GM19043 (cell line): ENCODE results near the gene SPTBN4.
A peak's percentile ranks its signal among the peaks of the same experiment; 100 is the strongest.
"Not testable (repeated sequence)": the region's sequence is repeated elsewhere in the genome, so short reads cannot be mapped to it uniquely, and the experiment has no call there.

Source experiments
- ATAC-seq: cut with Tn5 transposase; IDR thresholded peaks from one replicate; pipeline ENCODE4 v1.9.1; 2021; ENCODE audit warnings: low read depth; ENCODE audit not compliant: unreplicated experiment

SPTBN4 gene

GRCh38 chr19:40464059-40465024, 2.5 kb upstream of the SPTBN4 start:
- ATAC-seq, result no peak

GRCh38 chr19:40465025-40465556, 1.7 kb upstream of the SPTBN4 start:
- no peak for ATAC-seq

DNA sequence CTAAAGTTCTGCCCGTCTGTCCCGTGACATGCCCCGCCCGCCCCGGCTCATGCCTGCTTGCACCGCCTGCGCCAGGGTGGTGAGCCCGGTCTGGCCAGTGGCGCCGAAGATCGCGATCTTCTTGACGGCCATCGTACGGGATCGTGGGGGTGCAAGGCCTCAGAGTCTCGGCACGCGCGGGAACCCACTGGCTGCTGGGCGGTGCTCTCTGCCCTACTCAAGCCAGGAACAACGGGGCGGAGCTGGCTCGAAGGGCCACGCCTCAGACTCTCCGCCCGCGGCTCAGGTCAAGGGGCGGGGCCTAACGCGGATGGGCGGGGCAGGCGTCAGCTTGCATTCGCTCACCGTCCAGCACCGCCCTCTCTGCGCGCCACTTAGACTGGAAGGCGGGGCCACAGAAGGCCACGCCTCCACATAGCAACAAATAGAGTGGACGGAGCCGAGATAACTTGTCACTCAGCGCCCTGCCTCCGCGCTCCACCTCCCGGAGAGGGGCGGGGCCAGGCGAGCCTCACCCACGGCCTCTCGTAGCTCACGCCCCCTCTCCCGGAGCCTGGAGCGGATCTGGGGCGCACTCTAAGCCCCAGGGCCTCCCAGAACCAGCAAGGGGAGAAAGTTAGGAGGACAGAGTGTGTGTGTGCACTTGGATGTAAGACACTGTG, 1.1 kb upstream of the SPTBN4 start, which contains the start of gene BLVRB:
Gene BLVRB (minus strand): TSS at position 189 of the 662 bp plus-strand sequence. CDS start 57 bp downstream, at position 132.
- peak; percentile 88 for ATAC-seq

GRCh38 chr19:40466219-40466984, 399 bp upstream of the SPTBN4 start:
- ATAC-seq, result no peak

DNA sequence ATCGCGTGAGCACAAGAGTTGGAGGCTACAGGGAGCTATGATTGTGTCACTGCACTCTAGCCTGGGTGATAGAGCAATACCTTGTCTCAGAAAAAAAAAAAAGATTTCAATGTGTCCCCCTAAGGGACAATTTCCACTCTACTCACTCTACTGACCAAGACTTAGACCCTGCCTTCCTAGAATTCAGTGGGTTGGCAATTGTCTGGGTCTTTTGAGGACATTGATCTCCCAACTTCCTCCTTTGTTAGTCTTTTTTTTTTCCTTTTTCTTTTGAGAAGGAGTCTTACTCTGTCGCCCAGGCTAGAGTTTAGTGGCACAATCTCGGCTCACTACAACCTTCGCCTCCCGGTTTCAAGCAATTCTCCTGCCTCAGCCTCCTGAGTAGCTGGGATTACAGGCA, 2.2 kb downstream of the SPTBN4 start:
- no peak for ATAC-seq

- no peak for ATAC-seq
These were observed 4.3 kb downstream of the SPTBN4 start for GRCh38 chr19:40471111-40471510.

GRCh38 chr19:40472516-40472915, 5.7 kb downstream of the SPTBN4 start:
- no peak for ATAC-seq

GRCh38 chr19:40474737-40475136, 7.9 kb downstream of the SPTBN4 start:
- no peak for ATAC-seq

- ATAC-seq, result not testable (repeated sequence)
These were observed 9.3 kb downstream of the SPTBN4 start for GRCh38 chr19:40475878-40476644.

GRCh38 chr19:40486017-40486416, 19.2 kb downstream of the SPTBN4 start:
- ATAC-seq, result no peak

GRCh38 chr19:40489882-40490230, 23.1 kb downstream of the SPTBN4 start:
- no peak for ATAC-seq

GRCh38 chr19:40492274-40492673, 25.5 kb downstream of the SPTBN4 start:
- ATAC-seq, result no peak

GRCh38 chr19:40493778-40494177, 27.0 kb downstream of the SPTBN4 start:
- ATAC-seq, result no peak

DNA sequence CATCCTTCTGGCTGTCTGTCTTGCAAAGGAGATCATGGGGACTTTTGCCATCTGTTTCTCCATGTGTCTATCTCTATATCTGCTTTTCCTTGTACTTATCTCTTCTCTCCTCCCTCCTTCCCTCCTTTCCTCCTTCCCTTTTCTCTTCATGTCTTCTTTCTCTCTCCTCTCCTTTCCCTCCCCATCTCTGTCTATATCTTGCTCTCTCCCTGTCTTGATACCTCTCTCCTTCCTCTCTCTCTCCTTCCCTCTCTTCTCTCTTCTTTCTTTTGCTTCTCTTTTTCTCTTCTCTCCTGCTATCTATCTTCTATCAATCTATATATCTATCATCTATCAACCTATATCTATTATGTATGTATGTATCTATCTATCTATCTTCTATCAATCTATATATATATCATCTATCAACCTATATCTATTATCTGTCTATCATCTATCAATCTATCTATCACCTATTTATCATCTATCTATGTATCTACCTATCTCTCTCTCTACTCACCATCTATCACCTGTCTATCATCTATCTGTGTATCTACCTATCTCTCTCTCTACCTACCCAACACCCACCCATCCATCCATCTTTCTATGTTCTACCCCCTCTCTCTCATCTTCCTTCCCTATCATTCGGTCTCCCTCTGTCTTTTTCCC, 27.5 kb downstream of the SPTBN4 start:
- ATAC-seq, result no peak

DNA sequence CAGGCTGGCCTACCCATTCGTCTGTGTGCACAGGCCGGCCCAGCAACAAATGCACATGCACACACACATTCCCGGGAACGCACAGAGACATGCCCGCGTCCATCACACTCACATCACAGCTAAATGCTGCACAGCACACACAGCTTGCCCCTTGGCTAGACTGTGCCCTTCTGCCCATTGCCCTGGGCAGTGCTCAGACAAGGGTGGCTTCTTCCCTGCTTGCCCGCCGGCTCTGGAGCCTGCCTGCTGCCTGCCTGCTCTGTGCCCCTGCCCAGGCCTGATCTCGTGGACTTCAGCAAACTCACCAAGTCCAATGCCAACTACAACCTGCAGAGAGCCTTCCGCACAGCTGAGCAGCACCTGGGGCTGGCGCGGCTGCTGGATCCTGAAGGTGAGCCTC, 30.4 kb downstream of the SPTBN4 start:
- ATAC-seq, result no peak

- ATAC-seq, result no peak
These were observed 32.5 kb downstream of the SPTBN4 start for GRCh38 chr19:40499320-40499719.

DNA sequence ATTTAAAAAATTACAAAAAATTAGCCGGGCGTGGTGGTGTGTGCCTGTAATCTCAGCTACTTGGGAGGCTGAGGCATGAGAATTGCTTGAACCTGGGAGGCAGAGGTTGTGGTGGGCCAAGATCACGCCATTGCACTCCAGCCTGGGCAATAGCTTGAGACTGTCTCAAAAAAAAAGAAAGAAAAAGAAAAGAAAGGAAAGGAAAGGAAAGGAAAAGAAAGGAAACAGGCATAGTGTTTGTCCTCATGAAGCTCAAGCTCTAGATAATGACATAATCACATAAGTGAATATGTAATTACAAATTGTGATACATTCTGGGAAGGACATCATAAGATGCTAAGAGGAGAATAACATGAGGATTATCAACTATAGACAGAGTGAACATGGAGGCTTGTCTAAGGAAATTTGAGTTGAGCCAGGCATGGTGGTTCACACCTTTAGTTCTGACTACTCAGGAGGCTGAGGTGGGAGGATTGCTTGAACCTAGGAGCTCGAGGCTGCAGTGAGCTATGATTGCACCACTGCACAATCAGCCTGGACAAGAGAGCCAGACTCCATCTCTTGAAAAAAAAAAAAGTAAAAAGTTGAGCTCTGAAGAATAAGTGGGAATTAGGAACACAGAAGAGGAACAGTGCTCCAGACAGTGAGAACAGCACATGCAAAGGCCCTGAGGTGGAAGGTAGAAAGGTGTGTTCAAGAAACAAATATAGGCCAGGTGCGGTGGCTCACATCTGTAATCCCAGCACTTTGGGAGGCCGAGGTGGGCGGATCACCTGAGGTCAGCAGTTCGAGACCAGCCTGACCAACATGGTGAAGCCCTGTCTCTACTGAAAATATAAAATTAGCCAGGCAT, 34.1 kb downstream of the SPTBN4 start:
- ATAC-seq, result not testable (repeated sequence)

DNA sequence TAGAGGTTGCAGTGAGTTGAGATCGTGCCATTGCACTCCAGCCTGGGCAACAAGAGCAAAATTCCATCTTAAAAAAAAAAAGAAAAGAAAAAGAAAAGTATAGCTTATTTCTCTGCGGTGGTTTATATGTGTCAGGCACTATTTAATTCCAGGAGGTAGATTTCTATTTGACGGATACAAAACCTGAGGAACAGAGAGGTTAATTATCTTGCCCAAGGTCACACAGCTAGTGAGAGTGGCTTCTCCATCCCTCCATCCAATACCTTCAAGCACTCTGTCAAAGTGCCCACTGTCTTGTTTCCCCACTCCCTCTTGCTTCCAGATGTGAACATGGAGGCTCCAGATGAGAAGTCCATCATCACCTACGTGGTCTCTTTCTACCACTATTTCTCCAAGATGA, 34.8 kb downstream of the SPTBN4 start:
- ATAC-seq, result no peak

DNA sequence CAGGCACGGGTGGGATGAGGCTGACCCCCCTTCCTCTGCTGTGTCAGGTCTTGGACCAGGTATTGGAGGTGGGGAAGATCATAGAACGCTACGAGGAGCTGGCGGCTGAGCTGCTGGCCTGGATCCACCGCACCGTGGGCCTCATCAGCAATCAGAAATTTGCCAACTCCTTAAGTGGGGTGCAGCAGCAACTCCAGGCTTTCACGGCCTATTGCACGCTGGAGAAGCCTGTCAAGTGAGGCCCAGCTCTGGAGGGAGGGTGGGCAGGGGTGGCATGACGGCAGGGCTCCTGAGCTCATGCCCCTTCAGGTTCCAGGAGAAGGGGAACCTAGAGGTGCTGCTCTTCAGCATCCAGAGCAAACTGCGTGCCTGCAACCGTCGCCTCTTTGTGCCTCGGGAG, 35.3 kb downstream of the SPTBN4 start:
- no peak for ATAC-seq
